IMR-90 (cell line): Measurements from ENCODE around the gene C21orf58. TPM values are rescaled to one million over a fixed set of nuclear protein-coding genes. Genes with fewer than 3 reads are reported as not detected.
A peak's percentile ranks its signal among the peaks of the same experiment; 100 is the strongest.

Experiments used
- ATAC-seq: fragments of 200-7000 bp; cut with Tn5 transposase; 2 replicates; pipeline ENCODE4 v1.9.1; 2020; ENCODE audit warnings: low read depth, mild to moderate bottlenecking, moderate library complexity
- Bru-seq: library from RNA; stranded (reverse); fragments of 400-500 nt; gene quantifications from one replicate; lab custom pipeline; 2021; lab: Mats Ljungman, UMichigan
- BruChase-seq, 2 experiments: library from RNA; stranded (reverse); fragments of 400-500 nt; gene quantifications; one replicate each; lab custom pipeline; 2021; lab: Mats Ljungman, UMichigan
- BruUV-seq: library from RNA; stranded (reverse); fragments of 400-500 nt; replicated peaks from 2 replicates; lab custom pipeline; 2021; lab: Mats Ljungman, UMichigan
- CTCF ChIA-PET: fragments of 300-600 bp; formaldehyde crosslinking; extraction: SDS; loops from one replicate; lab custom pipeline; 2021; ENCODE audit warnings: antibody characterized with exemption; lab: Yijun Ruan, JAX
- POLR2A ChIA-PET: fragments of 300-600 bp; sonication (Branson Sonifier 250); formaldehyde crosslinking; loops from one replicate; lab custom pipeline; 2022; ENCODE audit warnings: antibody characterized with exemption; ENCODE audit not compliant: unreplicated experiment; lab: Charles Lee
- DNase-seq: peaks from one replicate; pipeline ENCODE4 v3.0.0; 2013
- H2AFZ ChIP-seq: replicated peaks from 2 replicates; pipeline ENCODE3; 2013; ENCODE audit warnings: low read length, mild to moderate bottlenecking; ENCODE audit not compliant: poor library complexity
- H2AK5ac ChIP-seq: 2 replicates; pipeline ENCODE4 v1.6.1; 2013; ENCODE audit warnings: low read depth, low read length, inconsistent platforms
- H2AK9ac ChIP-seq: replicated peaks from 2 replicates; pipeline ENCODE3; 2013; ENCODE audit warnings: mild to moderate bottlenecking, low read depth, low read length, moderate library complexity; ENCODE audit not compliant: poor library complexity
- H2BK120ac ChIP-seq: 2 replicates; pipeline ENCODE4 v1.6.1; 2013; ENCODE audit warnings: low read depth, low read length, inconsistent platforms
- H2BK15ac ChIP-seq: 3 replicates; pipeline ENCODE4 v1.6.1; 2013; ENCODE audit warnings: low read depth, low read length, inconsistent platforms
- H2BK20ac ChIP-seq: 2 replicates; pipeline ENCODE4 v1.6.1; 2013; ENCODE audit warnings: low read depth, mild to moderate bottlenecking, inconsistent platforms, low read length, moderate library complexity
- H2BK5ac ChIP-seq: 2 replicates; pipeline ENCODE4 v1.6.1; 2013; ENCODE audit warnings: mild to moderate bottlenecking, low read depth, low read length, inconsistent platforms; ENCODE audit not compliant: poor library complexity, severe bottlenecking
- H3K14ac ChIP-seq: replicated peaks from 2 replicates; pipeline ENCODE4 v1.6.1; 2013; ENCODE audit warnings: low read depth, low read length, inconsistent platforms
- H3K18ac ChIP-seq: 2 replicates; pipeline ENCODE4 v1.6.1; 2013; ENCODE audit warnings: low read depth, low read length, control low read depth
- H3K23ac ChIP-seq: 2 replicates; pipeline ENCODE4 v1.6.1; 2013; ENCODE audit warnings: low read depth, low read length, inconsistent platforms
- H3K27ac ChIP-seq: 2 replicates; pipeline ENCODE4 v1.5.1; 2013; ENCODE audit warnings: mild to moderate bottlenecking, control low read depth, low read length; ENCODE audit not compliant: insufficient read depth
- H3K27me3 ChIP-seq: 2 replicates; pipeline ENCODE4 v1.6.1; 2013; ENCODE audit warnings: low read length; ENCODE audit not compliant: control insufficient read depth, insufficient read depth
- H3K36me3 ChIP-seq: 2 replicates; pipeline ENCODE4 v1.6.1; 2013; ENCODE audit warnings: low read length, mixed read lengths; ENCODE audit not compliant: control insufficient read depth, insufficient read depth
- H3K4ac ChIP-seq: 2 replicates; pipeline ENCODE4 v1.6.1; 2013; ENCODE audit warnings: low read depth, low read length, inconsistent platforms
- H3K4me1 ChIP-seq: 2 replicates; pipeline ENCODE4 v1.6.1; 2013; ENCODE audit warnings: low read length, mixed read lengths; ENCODE audit not compliant: control insufficient read depth, insufficient read depth
- H3K4me2 ChIP-seq: 2 replicates; pipeline ENCODE4 v1.6.1; 2013; ENCODE audit warnings: low read depth, mild to moderate bottlenecking, control low read depth, low read length, moderate library complexity
- H3K4me3 ChIP-seq: 2 replicates; pipeline ENCODE4 v1.5.1; 2013; ENCODE audit warnings: low read depth, mild to moderate bottlenecking, control low read depth, low read length, moderate library complexity; ENCODE audit not compliant: insufficient read depth
- H3K56ac ChIP-seq: 2 replicates; pipeline ENCODE4 v1.6.1; 2013; ENCODE audit warnings: low read length, inconsistent platforms; ENCODE audit not compliant: insufficient read depth; ENCODE audit errors: extremely low read depth
- H3K79me1 ChIP-seq, 2 experiments: 2 replicates each; pipeline ENCODE4 v1.6.1; 2013; ENCODE audit warnings: low read length in 2 of 2, inconsistent platforms in 1 of 2, low read depth in 1 of 2
- H3K9ac ChIP-seq: 2 replicates; pipeline ENCODE4 v1.6.1; 2013; ENCODE audit warnings: low read depth, low read length, control low read depth
- H3K9me1 ChIP-seq: 2 replicates; pipeline ENCODE4 v1.6.1; 2013; ENCODE audit warnings: low read length, inconsistent platforms; ENCODE audit not compliant: insufficient read depth
- H3K9me3 ChIP-seq: 2 replicates; pipeline ENCODE4 v1.6.1; 2013; ENCODE audit warnings: low read length; ENCODE audit not compliant: control insufficient read depth, insufficient read depth
- H4K20me1 ChIP-seq: 2 replicates; pipeline ENCODE4 v1.6.1; 2013; ENCODE audit warnings: low read length, inconsistent platforms; ENCODE audit not compliant: insufficient read depth
- H4K5ac ChIP-seq: 2 replicates; pipeline ENCODE4 v1.6.1; 2013; ENCODE audit warnings: mild to moderate bottlenecking, low read depth, low read length, control low read depth
- H4K8ac ChIP-seq, 2 experiments: 2 replicates each; pipeline ENCODE4 v1.6.1; 2013; ENCODE audit warnings: low read depth in 2 of 2, low read length in 2 of 2, control low read depth in 1 of 2, inconsistent platforms in 1 of 2
- H4K91ac ChIP-seq: 2 replicates; pipeline ENCODE4 v1.6.1; 2013; ENCODE audit warnings: low read depth, low read length, inconsistent platforms; ENCODE audit not compliant: insufficient read depth
- BHLHE40 ChIP-seq: fragments of 150-350 bp; IDR thresholded peaks from 2 replicates; pipeline ENCODE4 v1.6.1; 2016; ENCODE audit warnings: mild to moderate bottlenecking, low read depth, low read length
- CEBPB ChIP-seq: IDR thresholded peaks from 2 replicates; pipeline ENCODE4 v1.6.1; 2012; ENCODE audit warnings: low read depth, low read length, improper control_type of control experiment
- CHD1 ChIP-seq: IDR thresholded peaks from 2 replicates; pipeline ENCODE4 v1.6.1; 2012; ENCODE audit warnings: low read depth, low read length, improper control_type of control experiment
- FOS ChIP-seq: fragments of 150-350 bp; IDR thresholded peaks from 2 replicates; pipeline ENCODE4 v1.6.1; 2016; ENCODE audit warnings: low read depth, low read length
- MAFK ChIP-seq: IDR thresholded peaks from 2 replicates; pipeline ENCODE4 v1.6.1; 2012; ENCODE audit warnings: low read depth, low read length, improper control_type of control experiment
- MAZ ChIP-seq: IDR thresholded peaks from 2 replicates; pipeline ENCODE4 v1.6.1; 2012; ENCODE audit warnings: low read depth, mild to moderate bottlenecking, low read length, improper control_type of control experiment, moderate library complexity, borderline replicate concordance
- MXI1 ChIP-seq: IDR thresholded peaks from 2 replicates; pipeline ENCODE4 v1.6.1; 2012; ENCODE audit warnings: low read depth, mild to moderate bottlenecking, low read length, moderate library complexity, borderline replicate concordance
- NFE2L2 ChIP-seq: fragments of 150-350 bp; IDR thresholded peaks from 2 replicates; pipeline ENCODE4 v1.6.1; 2016; ENCODE audit warnings: low read depth, mild to moderate bottlenecking, low read length
- POLR2A ChIP-seq: IDR thresholded peaks from 2 replicates; pipeline ENCODE4 v1.6.1; 2012; ENCODE audit warnings: mild to moderate bottlenecking, low read depth, low read length
- RAD21 ChIP-seq: IDR thresholded peaks from 2 replicates; pipeline ENCODE4 v1.6.1; 2012; ENCODE audit warnings: low read length, improper control_type of control experiment
- RCOR1 ChIP-seq: IDR thresholded peaks from 2 replicates; pipeline ENCODE4 v1.6.1; 2012; ENCODE audit warnings: mild to moderate bottlenecking, low read length, improper control_type of control experiment; ENCODE audit not compliant: insufficient replicate concordance
- RFX5 ChIP-seq: IDR thresholded peaks from 2 replicates; pipeline ENCODE4 v1.8.0; 2012; ENCODE audit warnings: low read depth, mild to moderate bottlenecking, low read length, moderate library complexity
- SMC3 ChIP-seq: fragments of 150-350 bp; IDR thresholded peaks from 2 replicates; pipeline ENCODE4 v1.6.1; 2016; ENCODE audit warnings: low read depth, mild to moderate bottlenecking, antibody characterized with exemption, low read length, moderate library complexity
- WGBS, 2 experiments: methylation state at CpG; one replicate each; pipeline versions ENCODE4 v1.1.5 to v1.1.7; 2013; ENCODE audit warnings: missing lambda C conversion rate in 2 of 2; ENCODE audit not compliant: insufficient read length in 1 of 2; ENCODE audit errors: extremely low coverage in 2 of 2; 5-methylcytosine and 5-hydroxymethylcytosine counted together
- dilution Hi-C: fragments of 300-500 bp; cut with HindIII; formaldehyde crosslinking; loops from one replicate; pipeline ENCODE4 v1.14.3; 2018; ENCODE audit warnings: low sequenced_read_pairs; ENCODE audit not compliant: unreplicated experiment
- in situ Hi-C: fragments of 300-500 bp; cut with MboI; formaldehyde crosslinking; loops from 3 replicates; pipeline ENCODE4 v1.14.3; 2019; ENCODE audit warnings: low sequenced_read_pairs, inconsistent platforms, mixed read lengths
- intact Hi-C: fragments of 100-400 bp; cut with micrococcal nuclease; formaldehyde crosslinking; loops from 2 replicates; pipeline ENCODE4 v1.10.0; 2022
- long read RNA-seq: library from polyadenylated mRNA; unstranded; transcript quantifications from one replicate; pipeline ENCODE4 v2.0.0, GENCODE V29; 2021; ENCODE audit not compliant: unreplicated experiment
- polyA plus RNA-seq, 3 experiments: library from polyadenylated mRNA; depleted of rRNA; stranded (reverse); fragments of >200 nt; gene quantifications; 2 replicates each; pipeline ENCODE4 v1.2.3, GENCODE V29; 2012; ENCODE audit warnings: low replicate concordance in 1 of 3
- total RNA-seq: library from RNA; depleted of rRNA; stranded (reverse); fragments of >200 nt; gene quantifications from 2 replicates; pipeline ENCODE4 v1.2.3, GENCODE V29; 2012; rRNA removed
- TF ChIP-seq, protein P1 (sequence below): fragments of 150-350 bp; IDR thresholded peaks from 2 replicates; pipeline ENCODE4 v1.6.1; 2016; ENCODE audit warnings: low read depth, mild to moderate bottlenecking, low read length, moderate library complexity, borderline replicate concordance
- TF ChIP-seq, protein P2 (sequence below): fragments of 150-350 bp; IDR thresholded peaks from 2 replicates; pipeline ENCODE4 v1.6.1; 2017; ENCODE audit warnings: mild to moderate bottlenecking, antibody characterized with exemption, low read length, low read depth

The C21orf58 gene
- 2.5 and 2.7 TPM in 2 replicates for total RNA-seq
- polyA plus RNA-seq (2012; rRNA removed): 5.3 and 6.2 TPM in 2 replicates
- polyA plus RNA-seq (2012; cell fraction: cytosol; rRNA removed): 2.8 and 3.1 TPM in 2 replicates
- 20.8 and 32.3 TPM in 2 replicates for polyA plus RNA-seq (2012; cell fraction: nucleus; rRNA removed; ENCODE audit: low replicate concordance)
- percentile 50 among the genes with signal in this experiment for Bru-seq, nascent RNA
- BruChase-seq, experiment 1, labeled RNA remaining after a 6-hour chase: percentile 65 among the genes with signal in this experiment
- percentile 57 among the genes with signal in this experiment for BruChase-seq, experiment 2, labeled RNA remaining after a 2-hour chase
- long read RNA-seq, partial matches to known transcripts: 1 of 11 reads
- long read RNA-seq, other reads (novel, unspliced or antisense): 9 of 11 reads

DNA sequence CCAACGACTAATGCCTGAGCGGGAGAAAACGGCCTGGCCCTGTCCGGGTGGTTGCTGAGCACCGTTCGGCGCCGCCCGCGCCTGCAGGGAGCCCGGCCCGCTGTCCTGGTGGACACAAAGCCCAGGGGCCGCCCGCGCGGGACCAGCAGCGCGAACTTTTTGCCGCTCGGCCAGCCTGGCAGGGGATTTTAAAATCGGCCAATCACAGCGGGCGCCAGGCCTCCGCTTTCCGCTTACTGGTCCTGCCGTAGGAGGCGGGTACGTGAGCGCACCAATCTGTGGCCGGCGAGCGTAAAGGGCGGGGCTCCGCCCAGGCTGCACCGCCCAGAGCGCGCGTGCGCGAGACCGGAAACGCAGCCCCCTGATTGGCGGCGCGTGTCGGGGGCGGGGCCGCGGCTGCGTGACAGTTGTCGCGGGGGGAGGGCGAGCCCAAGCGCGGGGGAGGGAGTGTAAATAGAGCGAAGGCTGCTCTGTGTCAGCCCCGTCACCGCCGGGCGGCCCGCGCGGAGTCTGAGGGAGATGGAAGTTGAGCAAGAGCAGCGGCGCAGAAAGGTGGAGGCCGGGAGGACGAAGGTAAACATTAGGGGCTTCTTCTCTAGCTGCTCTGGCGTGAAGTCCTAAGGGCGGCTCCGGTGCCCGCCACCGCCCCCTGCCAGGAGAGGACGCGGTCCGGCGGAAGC is at the start of gene C21orf58, which contains the start of gene PCNT:
Gene C21orf58 (minus strand): TSS at position 161 of the 680 bp plus-strand sequence. CDS start 1,132 bp downstream, outside the sequence.
Gene PCNT (plus strand): TSS at position 447 of the 680 bp plus-strand sequence. CDS start 73 bp downstream, at position 520.
- no peaks in the 10 kb centered on the region for H3K27me3 ChIP-seq
- peak within 1 kb of the TSS; percentile 85 for H3K4me3 ChIP-seq
- peaks cover 11% of the 10 kb centered on the region for H3K4me1 ChIP-seq
- no peak within 1 kb of the TSS for H3K18ac ChIP-seq
- dilution Hi-C loops (no loop called here), in situ Hi-C loops (no loop called here), intact Hi-C loops (loop anchor here (10.0 kb wide), 1 partner anchor 349 kb away; no protein-coding TSS in a partner anchor)
- peaks cover 9% of the 10 kb centered on the region; the same call in 1 of the 2 replicates for H3K9me1 ChIP-seq
- peak within 1 kb of the TSS; percentile 77 for H3K56ac ChIP-seq
- H4K91ac ChIP-seq: peak within 1 kb of the TSS; percentile 63
- H3K9ac ChIP-seq: peak within 1 kb of the TSS; percentile 85
- H2BK120ac ChIP-seq: peak within 1 kb of the TSS; percentile 2; the same call in 1 of the 2 replicates
- ChIA-PET POLR2A (no interaction called here), CTCF (no interaction called here)
- peak within 1 kb of the TSS; percentile 36 for H4K5ac ChIP-seq
- peak within 1 kb of the TSS; percentile 91 for H3K14ac ChIP-seq
- no peaks in the 10 kb centered on the region for H3K9me3 ChIP-seq
- H3K23ac ChIP-seq: peak within 1 kb of the TSS; percentile 77
- peaks cover 13% of the 10 kb centered on the region for H4K20me1 ChIP-seq
- H3K27ac ChIP-seq: peak within 1 kb of the TSS; percentile 76
- peak within 1 kb of the TSS; percentile 96 for H3K4me2 ChIP-seq
- DNase-seq (peak; percentile 97), ATAC-seq (peak; percentile 85)
- H2AK9ac ChIP-seq: peak within 1 kb of the TSS; percentile 98
- peak within 1 kb of the TSS; percentile 93 for H2AFZ ChIP-seq
- peak within 1 kb of the TSS; percentile 87 for H3K4ac ChIP-seq
- peak within 1 kb of the TSS; percentile 85 for H2BK5ac ChIP-seq
- H3K79me1 ChIP-seq: peaks cover 19 to 60% of the 10 kb centered on the region in 2 experiments
- BruUV-seq: no TSS peak
- H2AK5ac ChIP-seq: peak within 1 kb of the TSS; percentile 71
- H2BK20ac ChIP-seq: no peak within 1 kb of the TSS
- no peak within 1 kb of the TSS; the same call in 2 of the 3 replicates for H2BK15ac ChIP-seq
- peak within 1 kb of the TSS; percentile 57 to 79 for H4K8ac ChIP-seq
- WGBS, 2 experiments: 0% methylated on average over 28 of the region's 76 CpGs; no CpG with 5 or more reads in 1 of the 2 experiments
- H3K36me3 ChIP-seq: peaks cover 3% of the 10 kb centered on the region
- TF ChIP-seq RAD21 (no peak), NFE2L2 (no peak), MAZ (peak; percentile 69; the same call in 1 of the 2 replicates), MAFK (no peak), BHLHE40 (0 out of 2 replicates have a peak, but pooled peaks have one; percentile 26), POLR2A (peak; percentile 53; the same call in 1 of the 2 replicates), RFX5 (no peak), CHD1 (no peak; the same call in 1 of the 2 replicates), MXI1 (peak; percentile 34; the same call in 1 of the 2 replicates), RCOR1 (no peak), CEBPB (peak; percentile 43; the same call in 1 of the 2 replicates), SMC3 (no peak), FOS (peak; percentile 45; the same call in 1 of the 2 replicates)
- TF ChIP-seq, protein P1, sequence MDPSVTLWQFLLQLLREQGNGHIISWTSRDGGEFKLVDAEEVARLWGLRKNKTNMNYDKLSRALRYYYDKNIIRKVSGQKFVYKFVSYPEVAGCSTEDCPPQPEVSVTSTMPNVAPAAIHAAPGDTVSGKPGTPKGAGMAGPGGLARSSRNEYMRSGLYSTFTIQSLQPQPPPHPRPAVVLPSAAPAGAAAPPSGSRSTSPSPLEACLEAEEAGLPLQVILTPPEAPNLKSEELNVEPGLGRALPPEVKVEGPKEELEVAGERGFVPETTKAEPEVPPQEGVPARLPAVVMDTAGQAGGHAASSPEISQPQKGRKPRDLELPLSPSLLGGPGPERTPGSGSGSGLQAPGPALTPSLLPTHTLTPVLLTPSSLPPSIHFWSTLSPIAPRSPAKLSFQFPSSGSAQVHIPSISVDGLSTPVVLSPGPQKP: no peak
- TF ChIP-seq, protein P2, sequence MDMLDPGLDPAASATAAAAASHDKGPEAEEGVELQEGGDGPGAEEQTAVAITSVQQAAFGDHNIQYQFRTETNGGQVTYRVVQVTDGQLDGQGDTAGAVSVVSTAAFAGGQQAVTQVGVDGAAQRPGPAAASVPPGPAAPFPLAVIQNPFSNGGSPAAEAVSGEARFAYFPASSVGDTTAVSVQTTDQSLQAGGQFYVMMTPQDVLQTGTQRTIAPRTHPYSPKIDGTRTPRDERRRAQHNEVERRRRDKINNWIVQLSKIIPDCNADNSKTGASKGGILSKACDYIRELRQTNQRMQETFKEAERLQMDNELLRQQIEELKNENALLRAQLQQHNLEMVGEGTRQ: no peak
